Liver (tissue), 9 donors: ENCODE data around the gene NOTCH1. TPM values are rescaled to one million over a fixed set of nuclear protein-coding genes. Genes with fewer than 3 reads are reported as not detected.

Experiments
- DNase-seq: peaks from one replicate; pipeline ENCODE4 v3.0.0-alpha.2; 2017; ENCODE audit warnings: low spot score
- H3K27ac ChIP-seq, 2 donors: one replicate each; pipeline ENCODE4 v1.7.0; 2013; ENCODE audit warnings: inconsistent platforms in 2 of 2, low read length in 2 of 2, control low read depth in 1 of 2, low read depth in 1 of 2, mild to moderate bottlenecking in 1 of 2
- H3K27me3 ChIP-seq, 4 donors: one replicate each; pipeline versions ENCODE4 v1.6.1 to v1.7.0; 2013; ENCODE audit warnings: low read length in 3 of 4, inconsistent platforms in 1 of 4, mild to moderate bottlenecking in 1 of 4, moderate library complexity in 1 of 4; ENCODE audit not compliant: control insufficient read depth in 4 of 4, insufficient read depth in 4 of 4
- H3K36me3 ChIP-seq, 4 donors: one replicate each; pipeline versions ENCODE4 v1.6.1 to v1.7.0; 2013; ENCODE audit warnings: low read length in 3 of 4, mild to moderate bottlenecking in 3 of 4, low read depth in 1 of 4, moderate library complexity in 1 of 4; ENCODE audit not compliant: control insufficient read depth in 4 of 4, insufficient read depth in 3 of 4
- H3K4me1 ChIP-seq, 4 donors: one replicate each; pipeline versions ENCODE4 v1.6.1 to v1.7.0; 2013; ENCODE audit warnings: low read length in 3 of 4, mild to moderate bottlenecking in 3 of 4, moderate library complexity in 1 of 4; ENCODE audit not compliant: control insufficient read depth in 4 of 4, insufficient read depth in 4 of 4
- H3K4me3 ChIP-seq, 3 donors: one replicate each; pipeline versions ENCODE4 v1.6.1 to v1.7.0; 2013; ENCODE audit warnings: low read length in 3 of 3, control low read depth in 1 of 3, low read depth in 1 of 3, mild to moderate bottlenecking in 1 of 3
- H3K9ac ChIP-seq, 2 donors: one replicate each; pipeline ENCODE4 v1.7.0; 2013; ENCODE audit warnings: low read length in 2 of 2, mild to moderate bottlenecking in 2 of 2, moderate library complexity in 2 of 2, control low read depth in 1 of 2, low read depth in 1 of 2
- H3K9me3 ChIP-seq, 4 donors: one replicate each; pipeline versions ENCODE4 v1.6.1 to v1.7.0; 2013; ENCODE audit warnings: low read length in 3 of 4; ENCODE audit not compliant: control insufficient read depth in 4 of 4
- FOXA2 ChIP-seq: IDR thresholded peaks from 2 replicates; pipeline ENCODE4 v1.6.1; 2016; ENCODE audit warnings: antibody characterized with exemption
- GABPA ChIP-seq, 2 donors: IDR thresholded peaks in 1 of 2; conservative IDR thresholded peaks in 1 of 2; 2 replicates each; pipeline ENCODE4 v1.6.1; 2016; ENCODE audit warnings: antibody characterized with exemption in 2 of 2, mild to moderate bottlenecking in 1 of 2, moderate library complexity in 1 of 2
- NR2F2 ChIP-seq: IDR thresholded peaks from 2 replicates; pipeline ENCODE4 v1.6.1; 2016; ENCODE audit warnings: antibody characterized with exemption
- RAD21 ChIP-seq, 2 donors: IDR thresholded peaks; 2 replicates each; pipeline ENCODE4 v1.6.1; 2016; ENCODE audit warnings: antibody characterized with exemption in 2 of 2, mild to moderate bottlenecking in 2 of 2
- RXRA ChIP-seq, 2 donors: IDR thresholded peaks; 2 replicates each; pipeline ENCODE4 v1.6.1; 2017 to 2018; ENCODE audit warnings: antibody characterized with exemption in 2 of 2, mild to moderate bottlenecking in 1 of 2
- SP1 ChIP-seq: IDR thresholded peaks from 2 replicates; pipeline ENCODE4 v1.6.1; 2018; ENCODE audit warnings: antibody characterized with exemption, mild to moderate bottlenecking
- TAF1 ChIP-seq: conservative IDR thresholded peaks from 2 replicates; pipeline ENCODE4 v1.6.1; 2016; ENCODE audit warnings: antibody characterized with exemption, mild to moderate bottlenecking
- YY1 ChIP-seq: IDR thresholded peaks from 2 replicates; pipeline ENCODE4 v1.6.1; 2016; ENCODE audit warnings: antibody characterized with exemption, mild to moderate bottlenecking
- whole genome bisulfite sequencing: extraction: QIAGEN DNeasy Blood & Tissue Kit; methylation state at CpG from one replicate; pipeline ENCODE4 v1.1.7; 2013; 5-methylcytosine and 5-hydroxymethylcytosine counted together
- polyA plus RNA-seq, 2 donors: library from polyadenylated mRNA; stranded (reverse) in 1 of 2; unstranded in 1 of 2; fragments of 200-250 nt in 1 of 2; fragments of >200 nt in 1 of 2; fragmentation: Nextera tagmentation in 1 of 2; extraction: Ambion mirVana in 1 of 2; gene quantifications; one replicate each; pipeline versions ENCODE4 v1.2.1 to v1.2.3, GENCODE V29; 2013 to 2015
- total RNA-seq, 2 donors: library from RNA; depleted of rRNA; stranded (reverse); fragments of >200 nt; gene quantifications; one replicate each; pipeline ENCODE4 v1.2.3, GENCODE V29; 2014
- TF ChIP-seq, protein P1 (sequence below): IDR thresholded peaks from 2 replicates; pipeline ENCODE4 v1.6.1; 2016; ENCODE audit warnings: antibody characterized with exemption
- TF ChIP-seq, protein P2 (sequence below): fragments of 150-350 bp; IDR thresholded peaks from 2 replicates; pipeline ENCODE4 v1.5.1; 2017; ENCODE audit warnings: improper control_type of control experiment, low read depth, low read length; ENCODE audit not compliant: missing input control
- TF ChIP-seq, protein P3 (sequence below): IDR thresholded peaks from 2 replicates; pipeline ENCODE4 v1.6.1; 2016; ENCODE audit warnings: antibody characterized with exemption
- TF ChIP-seq, protein P4 (sequence below): IDR thresholded peaks from 2 replicates; pipeline ENCODE4 v1.6.1; 2016; ENCODE audit warnings: antibody characterized with exemption, mild to moderate bottlenecking
- TF ChIP-seq, protein P5 (sequence below): IDR thresholded peaks from 2 replicates; pipeline ENCODE4 v1.6.1; 2016; ENCODE audit warnings: antibody characterized with exemption
- donor health status: healthy.
- donor health status: healthy.
- donor health status: healthy.
- donor health status: healthy.
- donor health status: healthy.

Gene NOTCH1
- total and polyA plus RNA-seq, 4 donors, result 2.4 to 22.3 (median 8.5) TPM

DNA sequence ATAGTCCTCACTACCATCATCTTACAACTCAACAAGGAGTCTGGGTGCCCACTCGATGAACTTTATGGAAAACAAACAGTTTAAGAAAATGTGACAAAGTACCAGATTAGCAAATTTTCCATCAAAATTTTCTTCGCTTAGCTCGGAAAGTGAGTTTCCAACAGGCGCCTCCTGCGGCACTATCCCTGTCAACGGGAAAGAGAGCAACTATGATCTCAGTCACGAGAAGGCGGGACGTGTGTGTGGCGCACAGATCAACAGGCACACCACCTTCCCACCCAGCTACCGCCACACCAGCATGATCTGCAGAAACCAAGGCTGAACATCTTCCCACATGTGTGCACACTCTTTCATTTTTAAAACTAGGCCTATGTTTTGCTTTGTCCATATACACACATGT lies 92.5 kb downstream of the NOTCH1 start:
- H3K36me3 ChIP-seq, result peaks cover 32 to 86% (median 75%) of the 10 kb centered on the region in 4 donors
- no peak overlapping the region for H3K4me3 ChIP-seq
- H3K4me1 ChIP-seq, result no peaks in the 10 kb centered on the region
- no peak overlapping the region for H3K9ac ChIP-seq
- no peaks in the 10 kb centered on the region for H3K9me3 ChIP-seq
- 95% methylated on average over 11 of the region's 11 CpGs for WGBS
- no peak for TF ChIP-seq GABPA (IDR thresholded peaks at IDR 0.05 in 1 of 2, conservative IDR thresholded peaks at IDR 0.05 in 1 of 2)
- TF ChIP-seq, protein P1, sequence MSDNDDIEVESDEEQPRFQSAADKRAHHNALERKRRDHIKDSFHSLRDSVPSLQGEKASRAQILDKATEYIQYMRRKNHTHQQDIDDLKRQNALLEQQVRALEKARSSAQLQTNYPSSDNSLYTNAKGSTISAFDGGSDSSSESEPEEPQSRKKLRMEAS, result no peak
- TF ChIP-seq, protein P2, sequence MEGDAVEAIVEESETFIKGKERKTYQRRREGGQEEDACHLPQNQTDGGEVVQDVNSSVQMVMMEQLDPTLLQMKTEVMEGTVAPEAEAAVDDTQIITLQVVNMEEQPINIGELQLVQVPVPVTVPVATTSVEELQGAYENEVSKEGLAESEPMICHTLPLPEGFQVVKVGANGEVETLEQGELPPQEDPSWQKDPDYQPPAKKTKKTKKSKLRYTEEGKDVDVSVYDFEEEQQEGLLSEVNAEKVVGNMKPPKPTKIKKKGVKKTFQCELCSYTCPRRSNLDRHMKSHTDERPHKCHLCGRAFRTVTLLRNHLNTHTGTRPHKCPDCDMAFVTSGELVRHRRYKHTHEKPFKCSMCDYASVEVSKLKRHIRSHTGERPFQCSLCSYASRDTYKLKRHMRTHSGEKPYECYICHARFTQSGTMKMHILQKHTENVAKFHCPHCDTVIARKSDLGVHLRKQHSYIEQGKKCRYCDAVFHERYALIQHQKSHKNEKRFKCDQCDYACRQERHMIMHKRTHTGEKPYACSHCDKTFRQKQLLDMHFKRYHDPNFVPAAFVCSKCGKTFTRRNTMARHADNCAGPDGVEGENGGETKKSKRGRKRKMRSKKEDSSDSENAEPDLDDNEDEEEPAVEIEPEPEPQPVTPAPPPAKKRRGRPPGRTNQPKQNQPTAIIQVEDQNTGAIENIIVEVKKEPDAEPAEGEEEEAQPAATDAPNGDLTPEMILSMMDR, result no peak
- TF ChIP-seq TAF1, result no peak
- TF ChIP-seq FOXA2, result no peak
- TF ChIP-seq, protein P3, sequence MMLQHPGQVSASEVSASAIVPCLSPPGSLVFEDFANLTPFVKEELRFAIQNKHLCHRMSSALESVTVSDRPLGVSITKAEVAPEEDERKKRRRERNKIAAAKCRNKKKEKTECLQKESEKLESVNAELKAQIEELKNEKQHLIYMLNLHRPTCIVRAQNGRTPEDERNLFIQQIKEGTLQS, result no peak
- TF ChIP-seq SP1, result no peak
- TF ChIP-seq NR2F2, result no peak
- TF ChIP-seq RXRA (IDR thresholded peaks at IDR 0.05), result no peak
- TF ChIP-seq RAD21 (IDR thresholded peaks at IDR 0.05), result no peak
- TF ChIP-seq YY1, result no peak
- TF ChIP-seq, protein P4, sequence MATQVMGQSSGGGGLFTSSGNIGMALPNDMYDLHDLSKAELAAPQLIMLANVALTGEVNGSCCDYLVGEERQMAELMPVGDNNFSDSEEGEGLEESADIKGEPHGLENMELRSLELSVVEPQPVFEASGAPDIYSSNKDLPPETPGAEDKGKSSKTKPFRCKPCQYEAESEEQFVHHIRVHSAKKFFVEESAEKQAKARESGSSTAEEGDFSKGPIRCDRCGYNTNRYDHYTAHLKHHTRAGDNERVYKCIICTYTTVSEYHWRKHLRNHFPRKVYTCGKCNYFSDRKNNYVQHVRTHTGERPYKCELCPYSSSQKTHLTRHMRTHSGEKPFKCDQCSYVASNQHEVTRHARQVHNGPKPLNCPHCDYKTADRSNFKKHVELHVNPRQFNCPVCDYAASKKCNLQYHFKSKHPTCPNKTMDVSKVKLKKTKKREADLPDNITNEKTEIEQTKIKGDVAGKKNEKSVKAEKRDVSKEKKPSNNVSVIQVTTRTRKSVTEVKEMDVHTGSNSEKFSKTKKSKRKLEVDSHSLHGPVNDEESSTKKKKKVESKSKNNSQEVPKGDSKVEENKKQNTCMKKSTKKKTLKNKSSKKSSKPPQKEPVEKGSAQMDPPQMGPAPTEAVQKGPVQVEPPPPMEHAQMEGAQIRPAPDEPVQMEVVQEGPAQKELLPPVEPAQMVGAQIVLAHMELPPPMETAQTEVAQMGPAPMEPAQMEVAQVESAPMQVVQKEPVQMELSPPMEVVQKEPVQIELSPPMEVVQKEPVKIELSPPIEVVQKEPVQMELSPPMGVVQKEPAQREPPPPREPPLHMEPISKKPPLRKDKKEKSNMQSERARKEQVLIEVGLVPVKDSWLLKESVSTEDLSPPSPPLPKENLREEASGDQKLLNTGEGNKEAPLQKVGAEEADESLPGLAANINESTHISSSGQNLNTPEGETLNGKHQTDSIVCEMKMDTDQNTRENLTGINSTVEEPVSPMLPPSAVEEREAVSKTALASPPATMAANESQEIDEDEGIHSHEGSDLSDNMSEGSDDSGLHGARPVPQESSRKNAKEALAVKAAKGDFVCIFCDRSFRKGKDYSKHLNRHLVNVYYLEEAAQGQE, result no peak
- H3K27me3 ChIP-seq, result no peaks in the 10 kb centered on the region
- DNase-seq, result no peak
- no peak overlapping the region for H3K27ac ChIP-seq

DNA sequence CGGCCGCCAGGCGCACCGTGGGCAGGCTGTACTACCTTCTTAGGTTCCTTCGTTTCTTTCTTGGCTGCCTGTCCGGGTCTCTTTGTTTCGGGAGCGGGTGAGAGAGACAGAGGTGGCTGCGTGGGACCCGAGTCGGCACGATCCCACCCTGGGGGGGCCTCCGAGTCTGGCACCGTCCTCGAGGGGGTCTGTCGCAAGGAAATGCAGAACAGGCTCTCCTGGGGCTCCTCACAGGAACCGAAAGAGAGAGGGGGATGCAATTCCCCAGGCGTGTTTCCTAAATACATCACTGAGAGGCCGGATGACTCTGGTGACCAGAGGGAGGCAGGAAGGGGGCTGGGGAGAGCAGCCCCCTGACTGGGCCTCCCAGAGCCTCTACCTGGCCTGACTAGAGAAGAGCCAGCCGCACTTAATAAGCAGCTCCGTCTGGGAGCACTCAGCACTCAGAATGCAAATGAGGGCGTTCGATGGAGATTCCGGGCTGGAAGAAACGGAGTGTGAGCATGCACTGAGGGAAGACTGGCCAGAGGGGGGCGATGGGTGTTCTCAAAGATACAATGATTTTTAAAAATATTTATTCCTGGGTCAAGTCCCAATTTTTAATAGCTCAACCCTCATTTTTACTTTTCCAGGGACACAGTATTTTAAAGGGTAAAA lies 94.5 kb downstream of the NOTCH1 start:
- Histone ChIP-seq H3K4me3 (no peak overlapping the region), H3K36me3 (peaks cover 29 to 86% (median 81%) of the 10 kb centered on the region in 4 donors), H3K27me3 (no peaks in the 10 kb centered on the region), H3K9me3 (no peaks in the 10 kb centered on the region), H3K27ac (no peak overlapping the region), H3K9ac (no peak overlapping the region), H3K4me1 (no peaks in the 10 kb centered on the region)
- 93% methylated on average over 26 of the region's 26 CpGs for WGBS
- TF ChIP-seq NR2F2 (no peak), SP1 (no peak)
- TF ChIP-seq, protein P5, sequence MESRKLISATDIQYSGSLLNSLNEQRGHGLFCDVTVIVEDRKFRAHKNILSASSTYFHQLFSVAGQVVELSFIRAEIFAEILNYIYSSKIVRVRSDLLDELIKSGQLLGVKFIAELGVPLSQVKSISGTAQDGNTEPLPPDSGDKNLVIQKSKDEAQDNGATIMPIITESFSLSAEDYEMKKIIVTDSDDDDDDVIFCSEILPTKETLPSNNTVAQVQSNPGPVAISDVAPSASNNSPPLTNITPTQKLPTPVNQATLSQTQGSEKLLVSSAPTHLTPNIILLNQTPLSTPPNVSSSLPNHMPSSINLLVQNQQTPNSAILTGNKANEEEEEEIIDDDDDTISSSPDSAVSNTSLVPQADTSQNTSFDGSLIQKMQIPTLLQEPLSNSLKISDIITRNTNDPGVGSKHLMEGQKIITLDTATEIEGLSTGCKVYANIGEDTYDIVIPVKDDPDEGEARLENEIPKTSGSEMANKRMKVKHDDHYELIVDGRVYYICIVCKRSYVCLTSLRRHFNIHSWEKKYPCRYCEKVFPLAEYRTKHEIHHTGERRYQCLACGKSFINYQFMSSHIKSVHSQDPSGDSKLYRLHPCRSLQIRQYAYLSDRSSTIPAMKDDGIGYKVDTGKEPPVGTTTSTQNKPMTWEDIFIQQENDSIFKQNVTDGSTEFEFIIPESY, result no peak
- TF ChIP-seq, protein P3, result no peak
- no peak for DNase-seq
